Endothelial cell of umbilical vein (primary cell): ENCODE measurements around the gene FRS2. TPM values are rescaled to one million over a fixed set of nuclear protein-coding genes. Genes with fewer than 3 reads are reported as not detected.

Experiments
- BruUV-seq: library from RNA; stranded (reverse); fragments of 400-500 nt; replicated peaks from 2 replicates; lab custom pipeline; 2021; lab: Mats Ljungman, UMichigan
- CTCF ChIA-PET: fragments of 300-600, 350-600 bp; sonication (Branson Sonifier 250); formaldehyde crosslinking; loops from one replicate; lab custom pipeline; 2021; ENCODE audit warnings: antibody characterized with exemption, inconsistent platforms; lab: Charles Lee
- POLR2A ChIA-PET: fragments of 300-600, 350-600 bp; sonication (Branson Sonifier 250); formaldehyde crosslinking; loops from one replicate; lab custom pipeline; 2021; ENCODE audit warnings: antibody characterized with exemption, inconsistent platforms; lab: Charles Lee
- DNase-seq: peaks from one replicate; pipeline ENCODE4 v3.0.0-alpha.2; 2011; ENCODE audit warnings: low read depth, low spot score
- FAIRE-seq: peaks from 2 replicates; lab custom pipeline; 2011; peaks lifted over from hg19 to GRCh38; lab: Jason Lieb, UNC
- H2AFZ ChIP-seq: 2 replicates; pipeline ENCODE4 v1.6.0; 2012; ENCODE audit warnings: low read depth, low read length, control low read depth, inconsistent platforms
- H3K27ac ChIP-seq: 2 replicates; pipeline ENCODE4 v1.5.1; 2011; ENCODE audit warnings: low read depth, mild to moderate bottlenecking, control low read depth, low read length, moderate library complexity; ENCODE audit not compliant: insufficient read depth
- H3K27me3 ChIP-seq, 2 experiments: 2 replicates each; pipeline versions ENCODE4 v1.6.0 to v1.6.1; 2011; ENCODE audit warnings: low read length in 2 of 2, mixed read lengths in 1 of 2; ENCODE audit not compliant: control insufficient read depth in 2 of 2, insufficient read depth in 2 of 2
- H3K36me3 ChIP-seq, 2 experiments: 2 replicates in 1 of 2; 3 replicates in 1 of 2; pipeline ENCODE4 v1.5.1; 2011; ENCODE audit warnings: low read length in 2 of 2, mild to moderate bottlenecking in 1 of 2, moderate library complexity in 1 of 2; ENCODE audit not compliant: control insufficient read depth in 2 of 2, insufficient read depth in 2 of 2; ENCODE audit errors: extremely low read depth in 1 of 2
- H3K4me1 ChIP-seq: 3 replicates; pipeline ENCODE4 v1.5.1; 2011; ENCODE audit warnings: mild to moderate bottlenecking, low read length; ENCODE audit not compliant: control insufficient read depth, insufficient read depth; ENCODE audit errors: extremely low read depth
- H3K4me2 ChIP-seq: 2 replicates; pipeline ENCODE4 v1.6.1; 2011; ENCODE audit warnings: low read length, control low read depth, mixed read lengths; ENCODE audit not compliant: insufficient read depth
- H3K4me3 ChIP-seq, 3 experiments: fragments of 200-600 bp in 1 of 3; sonication (generic), shearing (Covaris generic) in 1 of 3; replicated peaks in 1 of 3; 2 replicates each; pipeline ENCODE4 v1.5.1; 2011 to 2016; ENCODE audit warnings: control low read depth in 3 of 3, low read length in 3 of 3, mild to moderate bottlenecking in 2 of 3, inconsistent platforms in 1 of 3, low read depth in 1 of 3, moderate library complexity in 1 of 3; ENCODE audit not compliant: insufficient read depth in 1 of 3
- H3K79me2 ChIP-seq: 2 replicates; pipeline ENCODE4 v1.6.0; 2012; ENCODE audit warnings: low read length, inconsistent platforms; ENCODE audit not compliant: control insufficient read depth, insufficient read depth
- H3K9ac ChIP-seq: replicated peaks from 2 replicates; pipeline ENCODE3; 2011; ENCODE audit warnings: low read length, control low read depth; ENCODE audit not compliant: insufficient read depth; ENCODE audit errors: extremely low read depth
- H3K9me1 ChIP-seq: replicated peaks from 3 replicates; pipeline ENCODE4 v1.6.0; 2011; ENCODE audit warnings: mild to moderate bottlenecking, low read length; ENCODE audit not compliant: control insufficient read depth, insufficient read depth; ENCODE audit errors: extremely low read depth
- H3K9me3 ChIP-seq: replicated peaks from 2 replicates; pipeline ENCODE4 v1.5.1; 2012; ENCODE audit warnings: low read length, inconsistent platforms; ENCODE audit not compliant: control insufficient read depth, insufficient read depth
- H4K20me1 ChIP-seq: replicated peaks from 2 replicates; pipeline ENCODE3; 2011; ENCODE audit warnings: mild to moderate bottlenecking, low read length; ENCODE audit not compliant: control insufficient read depth, insufficient read depth; ENCODE audit errors: extremely low read depth
- CTCF ChIP-seq, 2 donors: IDR thresholded peaks; 1 replicate in 1 of 2; 2 replicates in 1 of 2; pipeline ENCODE4 v1.5.1; 2011; ENCODE audit warnings: low read length in 2 of 2, mild to moderate bottlenecking in 2 of 2, moderate library complexity in 2 of 2, control low read depth in 1 of 2, inconsistent platforms in 1 of 2, low read depth in 1 of 2; ENCODE audit not compliant: insufficient read depth in 1 of 2; ENCODE audit errors: extremely low read depth in 1 of 2
- EZH2 ChIP-seq: IDR thresholded peaks from 2 replicates; pipeline ENCODE4 v1.6.1; 2012; ENCODE audit warnings: borderline replicate concordance, low read depth, mild to moderate bottlenecking, moderate library complexity, low read length, inconsistent platforms; ENCODE audit not compliant: severe bottlenecking
- FOS ChIP-seq: IDR thresholded peaks from 2 replicates; pipeline ENCODE4 v1.6.1; 2011; ENCODE audit warnings: mild to moderate bottlenecking, low read length, moderate library complexity, borderline replicate concordance; ENCODE audit not compliant: insufficient read depth
- GATA2 ChIP-seq: IDR thresholded peaks from 2 replicates; pipeline ENCODE4 v1.7.0; 2011; ENCODE audit warnings: low read depth, mild to moderate bottlenecking, moderate library complexity, mixed read lengths, low read length; ENCODE audit not compliant: insufficient read length, insufficient read depth
- JUN ChIP-seq: IDR thresholded peaks from 2 replicates; pipeline ENCODE4 v1.6.1; 2011; ENCODE audit warnings: borderline replicate concordance, low read depth; ENCODE audit not compliant: insufficient read length, insufficient read depth
- MAX ChIP-seq: IDR thresholded peaks from 2 replicates; pipeline ENCODE4 v1.6.1; 2011; ENCODE audit not compliant: insufficient read depth, insufficient read length
- MYC ChIP-seq: IDR thresholded peaks from one replicate; pipeline ENCODE4 v1.6.1; 2011; ENCODE audit warnings: mild to moderate bottlenecking, low read depth, low read length
- POLR2A ChIP-seq: IDR thresholded peaks from 2 replicates; pipeline ENCODE4 v1.6.1; 2012; ENCODE audit warnings: low read depth, mild to moderate bottlenecking, control low read depth, low read length
- POLR2AphosphoS5 ChIP-seq: IDR thresholded peaks from 2 replicates; pipeline ENCODE4 v1.6.1; 2012; ENCODE audit warnings: low read depth, mild to moderate bottlenecking, control low read depth, low read length, moderate library complexity; ENCODE audit not compliant: insufficient read depth
- dilution Hi-C: fragments of 300-500 bp; cut with MboI; formaldehyde crosslinking; loops from one replicate; pipeline ENCODE4 v1.15.0; 2019; ENCODE audit warnings: low sequenced_read_pairs; ENCODE audit not compliant: extremely low pct_ligation_motif_present
- intact Hi-C: fragments of 100-400 bp; cut with micrococcal nuclease; formaldehyde crosslinking; loops from one replicate; pipeline ENCODE4 v1.10.0; 2022
- polyA plus RNA-seq, 4 experiments: library from polyadenylated mRNA; depleted of rRNA in 3 of 4; stranded (reverse) in 3 of 4; unstranded in 1 of 4; fragments of >200 nt; gene quantifications; 2 replicates each; pipeline versions ENCODE4 v1.2.1 to v1.2.3, GENCODE V29; 2011 to 2012; ENCODE audit warnings: missing spikeins in 1 of 4
- total RNA-seq: library from RNA; stranded (reverse); gene quantifications from 2 replicates; pipeline ENCODE4 v1.2.3, GENCODE V29; 2021

FRS2 gene
- total and polyA plus RNA-seq, 2 donors (not counting 3 experiments of a cell fraction or from before 2014, with no cell fraction given), result 6.3 to 15.5 TPM

GRCh38 chr12:69443916-69444315 is 26.3 kb upstream of the FRS2 start:
- ChIA-PET POLR2A (no interaction called here), CTCF (interaction anchor here (1.4 kb wide), 1 partner anchor 85 kb away, joined by 3 read pairs; no protein-coding TSS in a partner anchor)
- no peak for TF ChIP-seq JUN
- TF ChIP-seq EZH2, result no peak
- no peak for TF ChIP-seq GATA2
- no peak for TF ChIP-seq FOS
- no peak for TF ChIP-seq POLR2AphosphoS5
- TF ChIP-seq MYC, result no peak
- TF ChIP-seq MAX, result no peak
- TF ChIP-seq CTCF (IDR thresholded peaks at IDR 0.05; ENCODE audit: extremely low read depth in 1 of 2, insufficient read depth in 1 of 2, low read depth in 1 of 2, low read length in 2 of 2), result no peak
- no peak for TF ChIP-seq POLR2A
- Histone ChIP-seq H3K27me3 (no peaks in the 10 kb centered on the region), H3K9me1 (no peaks in the 10 kb centered on the region), H3K36me3 (no peaks in the 10 kb centered on the region), H3K4me1 (peaks cover 6% of the 10 kb centered on the region), H3K9me3 (no peaks in the 10 kb centered on the region), H3K4me2 (no peak overlapping the region), H3K4me3 (no peak overlapping the region), H3K79me2 (no peaks in the 10 kb centered on the region), H3K27ac (no peak overlapping the region), H2AFZ (no peak overlapping the region), H3K9ac (no peak overlapping the region), H4K20me1 (no peaks in the 10 kb centered on the region)
- DNase-seq (no peak), FAIRE-seq (no peak)
- no TSS peak for BruUV-seq
- dilution Hi-C loops (no loop called here), intact Hi-C loops (loop anchor here (2.0 kb wide), 1 partner anchor 39 kb away; no protein-coding TSS in a partner anchor)
